Measurements from ENCODE around the gene IFRD2. TPM values are rescaled to one million over a fixed set of nuclear protein-coding genes. Genes with fewer than 3 reads are reported as not detected.
"Not testable (repeated sequence)": the region's sequence is repeated elsewhere in the genome, so short reads cannot be mapped to it uniquely, and the experiment has no call there.

The IFRD2 gene
- total and polyA plus RNA-seq, 2 of the 8 experiments (the other 6 are each of a cell fraction or from before 2014, with no cell fraction given): 76.7 to 88.8 TPM

DNA sequence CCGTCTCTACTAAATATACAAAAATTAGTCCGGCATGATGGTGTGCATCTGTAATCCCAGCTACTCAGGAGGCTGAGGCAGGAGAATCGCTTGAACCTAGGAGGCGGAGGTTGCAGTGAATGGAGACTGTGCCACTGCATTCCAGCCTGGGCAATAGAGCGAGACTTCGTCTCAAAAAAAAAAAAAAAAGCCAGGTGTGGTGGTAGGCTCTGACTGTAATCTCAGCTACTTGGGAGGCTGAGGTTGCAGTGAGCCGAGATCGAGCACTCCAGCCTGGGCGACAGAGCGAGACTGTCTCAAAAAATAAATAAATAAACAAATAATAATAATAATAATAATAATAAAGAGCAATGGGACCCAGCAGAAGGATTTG is 19.7 kb downstream of the IFRD2 start:
- H3K27ac ChIP-seq (ENCODE audit: low read depth, low read length); H3K79me2 ChIP-seq (ENCODE audit: control insufficient read depth in 1 of 2, insufficient read depth in 2 of 2, low read length in 2 of 2); H2AFZ ChIP-seq (ENCODE audit: low read length); H3K79me1 ChIP-seq (ENCODE audit: low read depth, low read length); H2BK120ac ChIP-seq (replicated peaks; ENCODE audit: low read depth, low read length); H2BK15ac ChIP-seq (ENCODE audit: low read length); H3K9ac ChIP-seq (replicated peaks in 1 of 4; ENCODE audit: extremely low read depth in 1 of 4, low read depth in 3 of 4, low read length in 3 of 4); H2BK5ac ChIP-seq (ENCODE audit: low read depth, low read length); H3K36me3 ChIP-seq (ENCODE audit: control insufficient read depth in 2 of 4, insufficient read depth in 4 of 4, low read length in 3 of 4); H4K8ac ChIP-seq (ENCODE audit: extremely low read depth, insufficient read depth, low read length); H3K23me2 ChIP-seq (ENCODE audit: low read depth, low read length); H3K4me3 ChIP-seq (ENCODE audit: extremely low read depth in 1 of 4, insufficient read depth in 2 of 4, low read depth in 3 of 4, low read length in 4 of 4); H3K4ac ChIP-seq (replicated peaks; ENCODE audit: insufficient read length, low read depth, low read length); H3K14ac ChIP-seq (ENCODE audit: insufficient read length); H3K23ac ChIP-seq (ENCODE audit: insufficient read length); H2AK5ac ChIP-seq (ENCODE audit: low read depth, low read length); FAIRE-seq; H3K9me3 ChIP-seq (ENCODE audit: insufficient read depth in 2 of 2, low read depth in 1 of 2, low read length in 1 of 2); H4K91ac ChIP-seq (replicated peaks; ENCODE audit: insufficient read length, low read length); H2BK12ac ChIP-seq (ENCODE audit: low read depth, low read length); DNase-seq (ENCODE audit: low read depth in 1 of 2, low spot score in 2 of 2); H2BK20ac ChIP-seq (ENCODE audit: low read length); H3K18ac ChIP-seq (ENCODE audit: extremely low read depth, low read length); H4K20me1 ChIP-seq (replicated peaks in 1 of 2; ENCODE audit: control insufficient read depth in 1 of 2, insufficient read depth in 2 of 2, low read length in 2 of 2); H4K5ac ChIP-seq (ENCODE audit: insufficient read length, low read depth, low read length); H3K56ac ChIP-seq (replicated peaks; ENCODE audit: insufficient read length, low read depth, low read length): not testable (repeated sequence)
- peak overlapping the region in 1 of 2 experiments; percentile 2; a peak in 1 of 4 replicates for H3K4me2 ChIP-seq (ENCODE audit: insufficient read depth in 1 of 2, low read depth in 2 of 2, low read length in 2 of 2)
- 79% methylated on average over 10 of the region's 10 CpGs; no CpG with 5 or more reads in 1 of the 2 experiments for WGBS, 2 experiments (ENCODE audit: extremely low coverage in 1 of 2, insufficient coverage in 1 of 2, insufficient read length in 1 of 2, insufficient replicate concordance in 2 of 2, low coverage in 1 of 2, low lambda C conversion rate in 2 of 2, missing lambda C conversion rate in 1 of 2)
- ChIA-PET CTCF (ENCODE audit: partially characterized antibody) (interaction anchor here (0.7 to 53.5 kb wide), 8 partner anchors 9 to 89 kb away, joined by 3 to 2149 read pairs (median 31); partner anchors contain the start of genes GNAI2 and SLC38A3), POLR2A (ENCODE audit: partially characterized antibody) (interaction anchor here (0.7 to 4.4 kb wide), 6 partner anchors 8 to 98 kb away, joined by 3 to 35 read pairs (median 4); partner anchors contain the start of gene IFRD2)
- peaks cover 27 to 47% (median 41%) of the 10 kb centered on the region in 4 experiments for H3K27me3 ChIP-seq (replicated peaks in 1 of 4; ENCODE audit: control insufficient read depth in 3 of 4, extremely low read depth in 1 of 4, insufficient read depth in 3 of 4, low read length in 3 of 4)
- H3K4me1 ChIP-seq (replicated peaks in 1 of 4; ENCODE audit: control insufficient read depth in 3 of 4, insufficient read depth in 4 of 4, low read length in 3 of 4): peaks cover 0 to 26% (median 24%) of the 10 kb centered on the region in 4 experiments; a peak in 6 of 7 replicates

Data from H1 (cell line).